Measurements from ENCODE around the gene LTBP1. TPM values are rescaled to one million over a fixed set of nuclear protein-coding genes. Genes with fewer than 3 reads are reported as not detected.
A peak's percentile ranks its signal among the peaks of the same experiment; 100 is the strongest.

Gene LTBP1
- total RNA-seq (2021) (2.2 and 2.3 TPM in 2 replicates), Bru-seq, nascent RNA (percentile 34 among the genes with signal in this experiment), BruChase-seq, experiment 1, labeled RNA remaining after a 2-hour chase (percentile 27 among the genes with signal in this experiment), BruChase-seq, experiment 2, labeled RNA remaining after a 6-hour chase (percentile 28 among the genes with signal in this experiment)
- long read RNA-seq, result 0 reads

DNA sequence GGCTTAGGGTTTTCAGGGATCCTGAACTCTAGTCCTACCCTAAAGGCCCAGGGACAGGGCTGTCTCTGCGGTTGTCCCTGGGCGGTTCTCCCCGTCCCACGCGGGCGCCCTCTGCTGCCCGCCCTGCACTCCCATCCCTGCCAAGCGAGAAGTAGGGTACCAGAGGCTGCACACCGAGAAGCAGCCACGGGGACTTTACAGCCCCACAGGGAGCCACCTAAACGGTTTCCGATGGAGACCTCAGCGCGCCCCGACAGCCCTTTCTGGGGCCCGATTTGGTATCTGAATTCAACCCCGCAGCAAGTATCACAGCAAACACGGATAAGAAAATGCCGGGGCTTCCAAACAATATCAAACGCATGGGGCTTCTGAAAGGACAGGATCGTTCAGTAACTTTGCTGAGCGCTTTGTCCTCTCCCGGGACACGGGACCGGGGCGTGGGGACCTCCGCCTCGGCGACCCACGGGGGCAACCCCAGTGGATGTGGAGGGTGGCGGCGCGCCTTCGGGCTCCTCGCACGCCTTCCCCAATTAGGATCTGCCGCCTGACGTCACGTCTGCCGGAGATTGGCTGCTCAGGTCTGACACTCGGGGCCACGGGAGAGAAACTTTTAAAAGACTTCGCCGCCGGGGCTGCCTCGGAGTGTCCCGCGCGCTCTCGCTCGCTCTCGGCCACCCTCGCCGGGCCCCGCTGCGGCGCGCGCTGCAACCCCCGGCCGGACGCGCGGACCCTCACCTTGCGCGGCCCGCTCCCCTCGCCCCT lies at the start of gene LTBP1:
LTBP1 (plus strand) TSS at position 640 of the 762 bp plus-strand sequence. CDS start 372 bp downstream, outside the sequence.
- H3K27ac ChIP-seq (ENCODE audit: low read depth, low read length, poor library complexity, severe bottlenecking), result no peak within 1 kb of the TSS
- H3K27me3 ChIP-seq (replicated peaks; ENCODE audit: insufficient read depth, low read depth, low read length, poor library complexity), result peaks cover 43% of the 10 kb centered on the region
- H3K36me3 ChIP-seq (ENCODE audit: insufficient read depth, low read length, poor library complexity, severe bottlenecking), result no peaks in the 10 kb centered on the region
- ChIA-PET CTCF (no interaction called here), POLR2A (ENCODE audit: low non-redundant PET) (interaction anchor here (0.6 kb wide), 1 partner anchor 47 kb away, joined by 9 read pairs; no protein-coding TSS in a partner anchor)
- H3K4me3 ChIP-seq (ENCODE audit: low read depth, low read length, poor library complexity, severe bottlenecking), result peak within 1 kb of the TSS; percentile 54
- H3K4me1 ChIP-seq (ENCODE audit: insufficient read depth, low read length, poor library complexity, severe bottlenecking), result peaks cover 4% of the 10 kb centered on the region
- peak; percentile 78 for DNase-seq (ENCODE audit: low spot score)
- TF ChIP-seq CTCF (conservative IDR thresholded peaks at IDR 0.05; ENCODE audit: low read depth, low read length) (peak; percentile 92), EZH2 (IDR thresholded peaks at IDR 0.05; ENCODE audit: borderline replicate concordance, low read depth, low read length, poor library complexity, severe bottlenecking) (no peak)
- no peaks in the 10 kb centered on the region for H3K9me3 ChIP-seq (ENCODE audit: low read depth, low read length, poor library complexity, severe bottlenecking)
- no TSS peak for BruUV-seq (replicated peaks)
- intact Hi-C loops (cut with micrococcal nuclease; ENCODE audit: unreplicated experiment), result loop anchor here (2.0 to 10.0 kb wide), 3 partner anchors 174 to 428 kb away; no protein-coding TSS in a partner anchor

DNA sequence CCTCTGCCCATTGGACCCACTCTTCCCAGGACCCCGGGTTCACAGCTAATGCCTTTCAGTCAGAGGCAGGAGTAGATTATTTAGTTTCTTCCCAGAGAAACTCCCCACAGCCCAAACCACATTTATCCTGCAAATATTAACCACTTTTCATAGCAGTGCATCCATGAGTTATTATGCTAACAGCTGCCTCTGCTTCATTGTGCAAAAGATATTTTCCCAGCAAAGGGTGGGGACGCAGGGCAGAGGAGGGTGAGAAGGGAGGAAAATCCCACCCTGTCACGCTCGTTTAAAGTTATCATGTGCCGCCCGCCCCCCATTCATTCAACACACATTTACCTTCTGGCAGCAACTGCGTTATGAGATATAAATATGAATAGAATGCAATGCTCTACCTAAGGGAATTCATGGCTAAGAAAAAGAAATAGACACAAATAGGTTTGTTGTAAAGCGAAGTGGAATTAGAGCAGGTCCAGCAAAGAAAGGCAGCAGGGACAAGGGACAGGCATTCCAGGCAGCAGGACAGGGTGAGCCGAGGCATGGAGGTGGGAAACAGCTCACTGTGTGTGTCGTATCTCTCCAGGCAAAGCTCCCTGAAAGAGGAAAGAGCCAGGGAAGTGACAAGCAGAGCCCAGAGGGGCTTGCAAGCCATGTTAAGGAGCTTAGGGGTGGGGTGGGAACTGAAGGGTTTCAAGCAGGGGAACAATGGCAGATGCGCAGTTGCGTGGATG lies 46.3 kb upstream of the LTBP1 start:
- CTCF ChIA-PET, result no interaction called here

More for the DNA sequence above, 46.3 kb upstream of the LTBP1 start:
- Histone ChIP-seq H3K27me3 (replicated peaks; ENCODE audit: insufficient read depth, low read depth, low read length, poor library complexity) (peaks cover 9% of the 10 kb centered on the region), H3K4me1 (ENCODE audit: insufficient read depth, low read length, poor library complexity, severe bottlenecking) (no peaks in the 10 kb centered on the region), H3K9me3 (ENCODE audit: low read depth, low read length, poor library complexity, severe bottlenecking) (no peaks in the 10 kb centered on the region), H3K27ac (ENCODE audit: low read depth, low read length, poor library complexity, severe bottlenecking) (no peak overlapping the region), H3K4me3 (ENCODE audit: low read depth, low read length, poor library complexity, severe bottlenecking) (no peak overlapping the region), H3K36me3 (ENCODE audit: insufficient read depth, low read length, poor library complexity, severe bottlenecking) (no peaks in the 10 kb centered on the region)
- no TSS peak for BruUV-seq (replicated peaks)
- POLR2A ChIA-PET (ENCODE audit: low non-redundant PET), result no interaction called here
- no peak for TF ChIP-seq EZH2 (IDR thresholded peaks at IDR 0.05; ENCODE audit: borderline replicate concordance, low read depth, low read length, poor library complexity, severe bottlenecking)
- no peak for TF ChIP-seq CTCF (conservative IDR thresholded peaks at IDR 0.05; ENCODE audit: low read depth, low read length)
- intact Hi-C loops (cut with micrococcal nuclease; ENCODE audit: unreplicated experiment), result no loop called here
- no peak for DNase-seq (ENCODE audit: low spot score)
